Sigmoid colon (tissue), 3 donors: ENCODE measurements around the gene RTL10.
"Not testable (repeated sequence)": the region's sequence is repeated elsewhere in the genome, so short reads cannot be mapped to it uniquely, and the experiment has no call there.

Experiments
- CTCF ChIP-seq, 4 experiments: fragments of 450-650 bp in 3 of 4; fragments of 200-600 bp in 1 of 4; IDR thresholded peaks; one replicate each; pipeline ENCODE4 v1.5.1; 2016 to 2019; ENCODE audit warnings: antibody characterized with exemption in 4 of 4, mild to moderate bottlenecking in 3 of 4, moderate library complexity in 2 of 4
- POLR2A ChIP-seq, 2 donors: fragments of 450-650 bp; IDR thresholded peaks; one replicate each; pipeline ENCODE4 v1.6.1; 2016; ENCODE audit warnings: antibody characterized with exemption in 2 of 2, mild to moderate bottlenecking in 2 of 2, moderate library complexity in 2 of 2

- TF ChIP-seq CTCF, POLR2A (IDR thresholded peaks at IDR 0.05): not testable (repeated sequence)
Measured at GRCh38 chr22:19833327-19833726, 21.3 kb downstream of the RTL10 start.
